GM23248 (cell line): Measurements from ENCODE around the gene VASN.

Source experiments
- EZH2 ChIP-seq: fragments of 200-600 bp; sonication (generic); IDR thresholded peaks from 2 replicates; pipeline ENCODE4 v1.6.1; 2018; ENCODE audit warnings: antibody characterized with exemption, mild to moderate bottlenecking; ENCODE audit not compliant: insufficient read depth, poor library complexity, severe bottlenecking
- EZH2phosphoT487 ChIP-seq: fragments of 200-600 bp; sonication (generic); IDR thresholded peaks from 2 replicates; pipeline ENCODE4 v1.6.1; 2018; ENCODE audit warnings: antibody characterized with exemption, moderate library complexity, mild to moderate bottlenecking, low read depth; ENCODE audit not compliant: insufficient read depth

- TF ChIP-seq EZH2: no peak
- no peak for TF ChIP-seq EZH2phosphoT487
These were observed 16.9 kb upstream of the VASN start for GRCh38 chr16:4354512-4355409.
